ENCODE results near the gene PTRHD1.
A peak's percentile ranks its signal among the peaks of the same experiment; 100 is the strongest.

Gene PTRHD1

GRCh38 chr2:24830786-24831185, 37.6 kb upstream of the PTRHD1 start:
- Histone ChIP-seq H3K27ac (ENCODE audit: low read length) (no peak overlapping the region), H4K20me1 (ENCODE audit: insufficient read depth, low read length) (peaks cover 14% of the 10 kb centered on the region), H3K4me3 (ENCODE audit: low read depth in 1 of 2, low read length in 2 of 2) (no peak overlapping the region), H3K79me2 (ENCODE audit: insufficient read depth, low read length) (no peaks in the 10 kb centered on the region), H2AFZ (ENCODE audit: low read depth, low read length) (no peak overlapping the region), H3K4me1 (ENCODE audit: insufficient read depth, low read length) (no peaks in the 10 kb centered on the region), H3K36me3 (ENCODE audit: insufficient read depth, low read length) (peaks cover 71% of the 10 kb centered on the region), H3K4me2 (ENCODE audit: insufficient read depth, low read length) (no peak overlapping the region), H3K9me3 (ENCODE audit: insufficient read depth, low read length, severe bottlenecking) (no peaks in the 10 kb centered on the region), H3K27me3 (ENCODE audit: insufficient read depth, low read length, poor library complexity) (no peaks in the 10 kb centered on the region), H3K9ac (ENCODE audit: low read depth, low read length) (no peak overlapping the region)
- TF ChIP-seq CTCF (IDR thresholded peaks at IDR 0.05; ENCODE audit: borderline replicate concordance, extremely low read depth, low read length, poor library complexity, severe bottlenecking) (no peak), EZH2 (IDR thresholded peaks at IDR 0.05; ENCODE audit: borderline replicate concordance, low read depth, low read length, severe bottlenecking) (no peak)
- DNase-seq = no peak
- ATAC-seq (ENCODE audit: insufficient read depth, low read depth) = no peak

GRCh38 chr2:24830351-24830750, 37.2 kb upstream of the PTRHD1 start:
- H2AFZ ChIP-seq (ENCODE audit: low read depth, low read length) = no peak overlapping the region
- no peak for ATAC-seq (ENCODE audit: insufficient read depth, low read depth)

GRCh38 chr2:24828238-24828996, 35.2 kb upstream of the PTRHD1 start:
- no peak overlapping the region for H3K4me3 ChIP-seq (ENCODE audit: low read depth in 1 of 2, low read length in 2 of 2)
- peaks cover 73% of the 10 kb centered on the region for H3K36me3 ChIP-seq (ENCODE audit: insufficient read depth, low read length)
- TF ChIP-seq CTCF (IDR thresholded peaks at IDR 0.05; ENCODE audit: borderline replicate concordance, extremely low read depth, low read length, poor library complexity, severe bottlenecking) = no peak
- TF ChIP-seq EZH2 (IDR thresholded peaks at IDR 0.05; ENCODE audit: borderline replicate concordance, low read depth, low read length, severe bottlenecking) = no peak
- H3K27ac ChIP-seq (ENCODE audit: low read length) = no peak overlapping the region
- no peak for ATAC-seq (ENCODE audit: insufficient read depth, low read depth)
- H4K20me1 ChIP-seq (ENCODE audit: insufficient read depth, low read length) = peaks cover 14% of the 10 kb centered on the region
- DNase-seq = no peak
- H3K4me1 ChIP-seq (ENCODE audit: insufficient read depth, low read length) = no peaks in the 10 kb centered on the region
- no peaks in the 10 kb centered on the region for H3K9me3 ChIP-seq (ENCODE audit: insufficient read depth, low read length, severe bottlenecking)
- H3K79me2 ChIP-seq (ENCODE audit: insufficient read depth, low read length) = no peaks in the 10 kb centered on the region
- H3K4me2 ChIP-seq (ENCODE audit: insufficient read depth, low read length) = no peak overlapping the region
- no peak overlapping the region for H2AFZ ChIP-seq (ENCODE audit: low read depth, low read length)
- H3K27me3 ChIP-seq (ENCODE audit: insufficient read depth, low read length, poor library complexity) = no peaks in the 10 kb centered on the region
- H3K9ac ChIP-seq (ENCODE audit: low read depth, low read length) = no peak overlapping the region

More at GRCh38 chr2:24830351-24830750, 37.2 kb upstream of the PTRHD1 start:
- Histone ChIP-seq H3K27ac (ENCODE audit: low read length) (no peak overlapping the region), H3K79me2 (ENCODE audit: insufficient read depth, low read length) (no peaks in the 10 kb centered on the region), H3K4me2 (ENCODE audit: insufficient read depth, low read length) (no peak overlapping the region), H3K4me3 (ENCODE audit: low read depth in 1 of 2, low read length in 2 of 2) (no peak overlapping the region), H3K9ac (ENCODE audit: low read depth, low read length) (no peak overlapping the region), H4K20me1 (ENCODE audit: insufficient read depth, low read length) (peaks cover 14% of the 10 kb centered on the region), H3K36me3 (ENCODE audit: insufficient read depth, low read length) (peaks cover 73% of the 10 kb centered on the region), H3K27me3 (ENCODE audit: insufficient read depth, low read length, poor library complexity) (no peaks in the 10 kb centered on the region), H3K9me3 (ENCODE audit: insufficient read depth, low read length, severe bottlenecking) (no peaks in the 10 kb centered on the region), H3K4me1 (ENCODE audit: insufficient read depth, low read length) (no peaks in the 10 kb centered on the region)
- DNase-seq = no peak
- peak; percentile 12 for TF ChIP-seq CTCF (IDR thresholded peaks at IDR 0.05; ENCODE audit: borderline replicate concordance, extremely low read depth, low read length, poor library complexity, severe bottlenecking)
- no peak for TF ChIP-seq EZH2 (IDR thresholded peaks at IDR 0.05; ENCODE audit: borderline replicate concordance, low read depth, low read length, severe bottlenecking)

All from DND-41 (cell line).